GM21786 (cell line): ENCODE data around the gene TET1.
"Not testable (repeated sequence)": the region's sequence is repeated elsewhere in the genome, so short reads cannot be mapped to it uniquely, and the experiment has no call there.

ENCODE experiments used
- ATAC-seq: cut with Tn5 transposase; IDR thresholded peaks from one replicate; pipeline ENCODE4 v1.9.1; 2021; ENCODE audit not compliant: unreplicated experiment

TET1 gene

GRCh38 chr10:68606918-68607317 lies 46.8 kb downstream of the TET1 start:
- ATAC-seq, result no peak

- not testable (repeated sequence) for ATAC-seq
These were observed 49.9 kb downstream of the TET1 start for GRCh38 chr10:68610023-68610422.

GRCh38 chr10:68611227-68611626 lies 51.1 kb downstream of the TET1 start:
- ATAC-seq, result no peak

- not testable (repeated sequence) for ATAC-seq
These were observed 53.8 kb downstream of the TET1 start for GRCh38 chr10:68613974-68614373.

- ATAC-seq, result not testable (repeated sequence)
These were observed 57.6 kb downstream of the TET1 start for GRCh38 chr10:68617691-68618090.

GRCh38 chr10:68618234-68618633 lies 58.1 kb downstream of the TET1 start:
- no peak for ATAC-seq

GRCh38 chr10:68619595-68619994 lies 59.5 kb downstream of the TET1 start:
- ATAC-seq, result no peak

GRCh38 chr10:68625316-68625921 lies 65.3 kb downstream of the TET1 start:
- ATAC-seq, result no peak

GRCh38 chr10:68628576-68629127 lies 68.5 kb downstream of the TET1 start:
- ATAC-seq, result no peak

GRCh38 chr10:68632271-68632560 lies 72.1 kb downstream of the TET1 start:
- ATAC-seq, result not testable (repeated sequence)

- no peak for ATAC-seq
These were observed 73.1 kb downstream of the TET1 start for GRCh38 chr10:68633281-68633680.

- ATAC-seq, result no peak
These were observed 73.8 kb downstream of the TET1 start for GRCh38 chr10:68633816-68634466.

- no peak for ATAC-seq
These were observed 76.2 kb downstream of the TET1 start for GRCh38 chr10:68636335-68636734.

- not testable (repeated sequence) for ATAC-seq
These were observed 83.4 kb downstream of the TET1 start for GRCh38 chr10:68643550-68643949.

- ATAC-seq, result no peak
These were observed 87.7 kb downstream of the TET1 start for GRCh38 chr10:68647672-68648341.

GRCh38 chr10:68655620-68656126 lies 95.5 kb downstream of the TET1 start:
- ATAC-seq, result no peak

GRCh38 chr10:68665841-68666240 lies 105.7 kb downstream of the TET1 start:
- no peak for ATAC-seq

- ATAC-seq, result no peak
These were observed 106.2 kb downstream of the TET1 start for GRCh38 chr10:68666280-68666760.

GRCh38 chr10:68668231-68668630 lies 108.1 kb downstream of the TET1 start:
- no peak for ATAC-seq

- ATAC-seq, result no peak
These were observed 108.8 kb downstream of the TET1 start for GRCh38 chr10:68668972-68669371.

GRCh38 chr10:68684413-68684812 lies 124.3 kb downstream of the TET1 start:
- peak; percentile 83 for ATAC-seq

GRCh38 chr10:68696018-68696417 lies 135.9 kb downstream of the TET1 start:
- no peak for ATAC-seq
